Activated naive CD4-positive, alpha-beta T cell treated with anti-CD3 and anti-CD28 coated beads, Interleukin-2, amount 50 U/mL, for 24 hours (primary cell): Measurements from ENCODE around the gene RUFY4.
"Not testable (repeated sequence)": the region's sequence is repeated elsewhere in the genome, so short reads cannot be mapped to it uniquely, and the experiment has no call there.

ENCODE experiments used
- H3K27ac Mint-ChIP-seq: one replicate; pipeline ENCODE4 v1.8.0; 2021; ENCODE audit warnings: mild to moderate bottlenecking, mixed read lengths
- H3K27me3 Mint-ChIP-seq: one replicate; pipeline ENCODE4 v1.8.0; 2021; ENCODE audit warnings: mixed read lengths
- H3K36me3 Mint-ChIP-seq: one replicate; pipeline ENCODE4 v1.8.0; 2021; ENCODE audit warnings: mixed read lengths
- H3K4me1 Mint-ChIP-seq: one replicate; pipeline ENCODE4 v1.8.0; 2021; ENCODE audit warnings: mixed read lengths
- H3K4me3 Mint-ChIP-seq: one replicate; pipeline ENCODE4 v1.8.0; 2021; ENCODE audit warnings: mild to moderate bottlenecking, mixed read lengths
- H3K9me3 Mint-ChIP-seq: one replicate; pipeline ENCODE4 v1.8.0; 2021; ENCODE audit warnings: mixed read lengths

Gene RUFY4

DNA sequence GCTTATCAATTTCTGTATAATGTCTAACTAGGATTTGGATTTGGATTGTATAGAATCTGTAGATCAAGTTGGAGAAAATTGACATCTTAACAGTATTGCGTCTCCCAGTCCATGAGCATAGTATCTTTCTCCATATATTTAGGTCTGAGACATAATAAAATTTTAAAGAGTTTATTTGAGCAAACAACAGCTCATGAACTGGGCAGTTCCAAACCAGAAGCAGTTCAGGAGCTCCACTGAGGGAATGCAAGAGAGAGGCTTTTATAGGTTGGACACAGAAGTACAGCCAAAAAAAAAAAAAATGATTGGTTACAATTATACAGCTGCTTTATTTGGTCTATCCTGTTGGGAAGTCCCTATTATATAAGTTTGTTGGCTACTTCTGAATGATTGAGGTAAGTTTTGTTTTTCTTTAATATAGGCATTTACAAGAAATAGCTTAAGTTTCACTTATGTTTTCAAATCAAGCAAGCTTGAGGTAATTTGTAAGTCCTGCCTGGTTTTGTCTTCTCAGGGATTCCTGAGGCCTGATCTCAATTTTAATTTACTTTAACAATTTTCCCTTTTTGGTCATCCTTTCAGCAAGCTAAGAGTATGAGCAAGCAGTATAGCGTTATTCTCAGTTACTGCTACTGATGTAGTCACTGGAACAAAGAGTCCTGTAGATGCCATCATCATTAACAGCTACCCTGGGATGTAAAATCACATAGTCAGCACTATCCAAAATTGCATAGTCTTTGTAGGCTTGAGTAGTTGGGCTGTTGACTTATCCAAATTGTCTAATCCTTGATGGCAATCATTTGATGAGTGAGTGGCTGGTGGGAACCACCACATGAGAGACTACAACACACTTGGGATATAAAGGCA, 27.5 kb upstream of the RUFY4 start:
- peaks cover 17% of the 10 kb centered on the region for H3K27me3 Mint-ChIP-seq
- no peak overlapping the region for H3K4me3 Mint-ChIP-seq
- H3K9me3 Mint-ChIP-seq: no peaks in the 10 kb centered on the region
- H3K36me3 Mint-ChIP-seq: peaks cover 3% of the 10 kb centered on the region
- no peaks in the 10 kb centered on the region for H3K4me1 Mint-ChIP-seq
- H3K27ac Mint-ChIP-seq: peak overlapping the region; percentile 30

- no peaks in the 10 kb centered on the region for H3K9me3 Mint-ChIP-seq
- no peaks in the 10 kb centered on the region for H3K4me1 Mint-ChIP-seq
- peaks cover 16% of the 10 kb centered on the region for H3K27me3 Mint-ChIP-seq
- no peak overlapping the region for H3K27ac Mint-ChIP-seq
- no peak overlapping the region for H3K4me3 Mint-ChIP-seq
- H3K36me3 Mint-ChIP-seq: peaks cover 3% of the 10 kb centered on the region
Measured at GRCh38 chr2:218043100-218043499, 26.0 kb upstream of the RUFY4 start.

GRCh38 chr2:218043701-218044109, 25.3 kb upstream of the RUFY4 start:
- H3K36me3 Mint-ChIP-seq: peaks cover 3% of the 10 kb centered on the region
- H3K27me3 Mint-ChIP-seq: peaks cover 16% of the 10 kb centered on the region
- no peak overlapping the region for H3K27ac Mint-ChIP-seq
- H3K9me3 Mint-ChIP-seq: no peaks in the 10 kb centered on the region
- no peaks in the 10 kb centered on the region for H3K4me1 Mint-ChIP-seq
- H3K4me3 Mint-ChIP-seq: no peak overlapping the region

DNA sequence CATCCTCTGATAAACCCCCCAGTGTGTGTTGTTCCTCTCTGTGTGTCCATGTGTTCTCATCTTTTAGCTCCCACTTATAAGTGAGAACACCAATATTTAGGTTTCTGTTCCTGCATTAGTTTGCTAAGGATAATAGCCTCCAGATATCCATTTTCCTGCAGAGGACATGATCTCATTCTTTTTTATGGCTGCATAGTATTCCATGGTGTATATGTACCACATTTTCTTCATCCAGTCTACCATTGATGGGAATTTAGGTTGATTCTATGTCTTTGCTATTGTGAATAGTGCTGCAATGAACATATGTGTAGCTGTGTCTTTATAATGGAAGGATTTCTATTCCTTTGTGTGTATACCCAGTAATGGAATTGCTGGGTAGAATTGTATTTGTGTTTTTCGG, 24.5 kb upstream of the RUFY4 start:
- not testable (repeated sequence) for H3K4me1 Mint-ChIP-seq, H3K27ac Mint-ChIP-seq

DNA sequence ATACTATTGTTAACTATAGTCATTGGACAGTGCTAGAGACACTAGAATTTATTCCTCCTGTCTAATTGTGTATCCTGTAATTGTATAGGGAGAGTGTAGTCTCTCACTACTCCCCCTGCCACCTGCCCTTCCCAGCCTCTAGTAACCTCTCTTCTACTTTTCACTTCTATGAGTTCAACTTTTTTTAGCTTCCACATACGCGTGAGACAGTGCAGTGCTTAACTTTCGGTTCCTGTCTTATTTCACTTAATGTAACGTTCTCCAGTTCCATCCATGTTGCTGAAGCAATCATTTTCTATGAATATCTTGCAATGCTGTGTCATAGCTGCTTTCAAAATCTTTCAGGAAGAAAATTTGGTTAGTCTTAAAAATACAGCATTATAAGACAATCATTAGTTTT, 22.8 kb upstream of the RUFY4 start:
- Mint-ChIP-seq H3K27ac (no peak overlapping the region), H3K36me3 (peaks cover 6% of the 10 kb centered on the region), H3K4me3 (no peak overlapping the region), H3K27me3 (peaks cover 3% of the 10 kb centered on the region), H3K4me1 (no peaks in the 10 kb centered on the region), H3K9me3 (no peaks in the 10 kb centered on the region)

More for the DNA sequence above, 24.5 kb upstream of the RUFY4 start:
- H3K9me3 Mint-ChIP-seq, H3K36me3 Mint-ChIP-seq, H3K4me3 Mint-ChIP-seq, H3K27me3 Mint-ChIP-seq: not testable (repeated sequence)

DNA sequence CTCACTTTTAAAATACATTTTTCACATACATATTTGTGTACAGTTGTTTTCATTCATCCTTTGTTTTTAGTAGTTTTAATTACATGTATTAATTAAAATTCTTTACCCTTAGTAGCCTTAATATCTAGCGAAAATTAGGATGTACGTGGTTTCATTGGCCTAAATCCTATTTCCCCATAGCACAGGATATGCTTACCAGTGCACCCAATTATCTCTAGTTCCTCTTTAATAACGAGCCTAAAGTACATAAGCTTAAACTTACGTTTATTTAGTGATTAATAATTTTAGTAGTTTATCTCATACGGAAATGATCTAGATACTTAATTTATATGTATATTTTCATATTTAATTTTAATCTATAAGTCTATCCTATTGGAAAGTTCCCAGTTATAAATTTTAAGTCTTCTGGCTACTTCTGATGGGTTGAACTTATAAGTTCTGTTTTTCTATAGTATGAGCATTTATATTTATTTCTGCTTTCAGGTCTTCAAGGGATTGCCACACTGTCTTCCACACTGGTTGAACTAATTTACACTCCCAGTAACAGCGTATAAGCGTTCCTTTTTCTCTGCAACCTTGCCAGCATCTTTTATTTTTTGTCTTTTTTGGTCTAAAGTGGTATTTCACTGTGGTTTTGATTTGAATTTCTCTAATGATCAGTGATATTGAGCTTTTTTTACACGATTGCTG, 21.4 kb upstream of the RUFY4 start:
- H3K36me3 Mint-ChIP-seq: peaks cover 6% of the 10 kb centered on the region
- H3K27me3 Mint-ChIP-seq: peaks cover 7% of the 10 kb centered on the region
- H3K4me3 Mint-ChIP-seq: no peak overlapping the region
- H3K27ac Mint-ChIP-seq: no peak overlapping the region
- H3K4me1 Mint-ChIP-seq: no peaks in the 10 kb centered on the region
- H3K9me3 Mint-ChIP-seq: peaks cover 5% of the 10 kb centered on the region

DNA sequence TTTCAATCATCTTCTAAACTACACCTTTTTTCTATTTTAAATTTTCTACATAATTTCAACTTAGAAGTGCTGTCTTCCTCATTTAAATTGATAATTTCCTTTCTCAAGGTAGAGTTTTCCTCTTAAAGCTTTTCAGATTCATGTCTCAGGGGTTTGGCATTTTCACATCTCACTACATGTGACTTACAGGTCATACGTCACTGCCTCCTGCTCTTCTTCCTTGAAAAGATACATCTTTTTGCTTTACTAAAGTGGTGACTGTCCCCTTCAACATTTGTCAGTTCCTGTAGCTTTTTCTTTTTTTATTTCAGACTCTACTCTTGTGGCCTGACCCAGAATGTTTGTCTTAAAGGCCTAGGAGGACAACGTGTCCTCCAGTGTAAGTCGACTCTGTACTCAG, 17.1 kb upstream of the RUFY4 start:
- H3K4me1 Mint-ChIP-seq: no peaks in the 10 kb centered on the region
- peaks cover 8% of the 10 kb centered on the region for H3K36me3 Mint-ChIP-seq
- peaks cover 11% of the 10 kb centered on the region for H3K27me3 Mint-ChIP-seq
- peaks cover 5% of the 10 kb centered on the region for H3K9me3 Mint-ChIP-seq
- no peak overlapping the region for H3K27ac Mint-ChIP-seq
- H3K4me3 Mint-ChIP-seq: no peak overlapping the region

GRCh38 chr2:218059289-218059688, 9.8 kb upstream of the RUFY4 start:
- no peaks in the 10 kb centered on the region for H3K9me3 Mint-ChIP-seq
- no peak overlapping the region for H3K27ac Mint-ChIP-seq
- H3K4me3 Mint-ChIP-seq: no peak overlapping the region
- peaks cover 14% of the 10 kb centered on the region for H3K27me3 Mint-ChIP-seq
- no peaks in the 10 kb centered on the region for H3K4me1 Mint-ChIP-seq
- H3K36me3 Mint-ChIP-seq: peaks cover 2% of the 10 kb centered on the region

- peaks cover 2% of the 10 kb centered on the region for H3K36me3 Mint-ChIP-seq
- no peaks in the 10 kb centered on the region for H3K4me1 Mint-ChIP-seq
- no peak overlapping the region for H3K27ac Mint-ChIP-seq
- H3K27me3 Mint-ChIP-seq: peaks cover 14% of the 10 kb centered on the region
- H3K9me3 Mint-ChIP-seq: no peaks in the 10 kb centered on the region
- no peak overlapping the region for H3K4me3 Mint-ChIP-seq
Measured at GRCh38 chr2:218060118-218060517, 8.9 kb upstream of the RUFY4 start.

DNA sequence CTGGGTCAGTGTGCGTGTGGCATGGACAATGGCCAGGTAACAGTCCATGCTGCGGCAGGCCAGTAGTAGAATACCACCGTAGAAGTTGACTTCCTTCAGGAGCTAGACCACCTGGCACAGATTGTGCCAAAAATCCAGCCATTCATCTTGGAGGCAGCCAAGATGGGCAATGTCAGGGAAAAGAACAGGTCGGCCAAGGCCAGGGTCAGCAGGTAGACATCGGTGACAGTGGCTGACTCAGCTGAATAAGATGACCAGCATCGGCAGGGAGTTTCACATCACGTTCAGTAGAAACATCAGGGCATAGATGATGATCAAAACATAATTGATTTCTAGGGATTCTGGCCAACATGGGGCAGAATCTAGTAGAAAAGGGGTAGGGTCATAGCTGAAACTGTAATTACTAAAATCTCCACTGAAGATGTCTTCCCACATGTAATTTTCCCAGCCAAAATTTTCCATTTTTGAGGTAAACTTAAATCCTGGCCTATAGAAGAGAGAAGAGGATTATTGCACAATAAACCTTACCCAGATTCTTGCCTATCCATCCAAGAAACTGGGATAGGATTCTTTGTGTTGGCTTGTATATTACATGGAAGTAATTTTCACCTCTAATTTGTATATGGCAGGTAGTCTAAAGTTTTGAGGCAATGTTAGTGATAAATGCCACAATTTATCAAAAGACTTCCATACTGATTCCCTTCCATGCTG, 7.9 kb upstream of the RUFY4 start:
- Mint-ChIP-seq H3K27ac (no peak overlapping the region), H3K36me3 (no peaks in the 10 kb centered on the region), H3K9me3 (no peaks in the 10 kb centered on the region), H3K4me3 (no peak overlapping the region), H3K4me1 (no peaks in the 10 kb centered on the region), H3K27me3 (peaks cover 12% of the 10 kb centered on the region)

GRCh38 chr2:218063486-218063885, 5.6 kb upstream of the RUFY4 start:
- Mint-ChIP-seq H3K27ac (no peak overlapping the region), H3K27me3 (peaks cover 7% of the 10 kb centered on the region), H3K4me1 (peaks cover under 1% of the 10 kb centered on the region), H3K4me3 (no peak overlapping the region), H3K36me3 (no peaks in the 10 kb centered on the region), H3K9me3 (no peaks in the 10 kb centered on the region)

GRCh38 chr2:218063896-218064295, 5.2 kb upstream of the RUFY4 start:
- H3K4me1 Mint-ChIP-seq: peaks cover 4% of the 10 kb centered on the region
- H3K27me3 Mint-ChIP-seq: peaks cover 3% of the 10 kb centered on the region
- no peaks in the 10 kb centered on the region for H3K9me3 Mint-ChIP-seq
- H3K36me3 Mint-ChIP-seq: no peaks in the 10 kb centered on the region
- H3K27ac Mint-ChIP-seq: no peak overlapping the region
- no peak overlapping the region for H3K4me3 Mint-ChIP-seq

DNA sequence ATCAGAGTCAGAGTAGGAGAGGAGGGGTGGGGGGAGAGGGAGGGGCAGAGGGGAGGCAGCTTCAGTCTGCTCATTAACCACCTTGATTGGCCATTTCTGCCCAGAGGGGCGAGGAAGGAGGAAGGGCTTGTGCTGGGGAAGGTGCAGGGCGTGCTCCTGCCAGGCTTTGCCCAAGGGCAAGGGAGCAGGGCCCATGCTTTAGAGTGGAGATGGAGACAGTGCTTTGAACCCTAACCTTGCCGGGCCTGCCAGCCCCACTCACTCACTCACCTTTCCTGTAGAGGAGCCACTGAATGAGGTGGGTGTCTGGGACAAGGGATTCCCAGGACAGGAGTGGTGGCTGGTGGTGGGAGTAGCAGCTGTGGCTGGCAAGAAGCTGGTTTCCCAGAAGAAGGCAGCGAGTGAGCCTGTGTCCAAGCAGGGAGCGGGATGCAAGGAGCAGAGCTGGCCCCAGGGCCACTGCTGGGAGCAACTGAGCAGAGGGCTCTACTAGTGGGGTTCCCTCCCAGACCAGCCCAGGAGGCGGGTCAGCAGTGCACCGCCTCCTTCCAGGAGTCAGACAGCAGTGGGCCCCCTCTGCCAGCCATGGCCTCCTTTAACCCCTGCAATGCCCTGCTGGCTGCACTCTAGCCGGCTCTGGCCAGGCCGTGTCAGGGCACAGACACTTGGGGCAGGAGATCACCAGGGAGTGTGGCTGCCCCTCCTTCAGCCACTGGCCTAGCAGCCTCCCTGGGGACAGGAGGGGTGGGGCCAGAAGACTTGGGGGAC, 3.6 kb upstream of the RUFY4 start:
- Mint-ChIP-seq H3K9me3 (no peaks in the 10 kb centered on the region), H3K27ac (no peak overlapping the region)

DNA sequence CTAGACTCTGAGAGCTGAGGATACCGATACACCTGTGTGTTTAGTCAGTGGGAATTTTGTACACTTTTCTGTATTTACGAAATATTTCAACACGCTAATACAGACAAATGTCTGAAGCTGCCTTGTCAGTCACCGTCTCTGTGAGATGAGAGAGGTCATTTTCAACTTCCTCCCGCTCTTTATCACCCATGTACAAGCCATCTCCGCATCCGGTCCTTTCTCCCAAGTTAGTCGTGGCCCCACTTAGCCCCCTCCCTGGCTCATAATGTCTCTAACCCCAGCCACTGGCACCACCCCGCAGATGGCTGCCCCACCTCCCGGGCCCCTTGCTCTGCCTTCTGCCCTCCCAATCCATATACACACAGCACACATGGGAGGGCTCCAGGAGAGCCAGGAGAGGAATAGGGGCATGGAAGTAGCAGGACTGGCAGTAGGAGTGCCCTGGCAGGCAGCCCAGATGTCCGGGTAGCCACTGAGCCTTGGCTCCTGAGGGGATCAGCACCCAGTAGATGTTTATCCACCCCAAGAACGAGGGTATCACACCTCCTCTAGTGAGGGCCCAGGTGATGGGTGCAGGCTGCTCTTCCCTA, 2.0 kb upstream of the RUFY4 start:
- Mint-ChIP-seq H3K4me1 (peaks cover 8% of the 10 kb centered on the region), H3K36me3 (no peaks in the 10 kb centered on the region), H3K4me3 (no peak overlapping the region), H3K9me3 (no peaks in the 10 kb centered on the region), H3K27me3 (no peaks in the 10 kb centered on the region), H3K27ac (no peak overlapping the region)

More for the DNA sequence above, 3.6 kb upstream of the RUFY4 start:
- Mint-ChIP-seq H3K4me1 (peaks cover 8% of the 10 kb centered on the region), H3K4me3 (no peak overlapping the region), H3K36me3 (no peaks in the 10 kb centered on the region), H3K27me3 (no peaks in the 10 kb centered on the region)

GRCh38 chr2:218067523-218067922, 1.5 kb upstream of the RUFY4 start:
- no peaks in the 10 kb centered on the region for H3K27me3 Mint-ChIP-seq
- no peaks in the 10 kb centered on the region for H3K9me3 Mint-ChIP-seq
- H3K27ac Mint-ChIP-seq: no peak overlapping the region
- H3K4me1 Mint-ChIP-seq: peaks cover 8% of the 10 kb centered on the region
- no peaks in the 10 kb centered on the region for H3K36me3 Mint-ChIP-seq
- H3K4me3 Mint-ChIP-seq: no peak overlapping the region
